ENCODE measurements around the gene SP2.

The SP2 gene

GRCh38 chr17:47895856-47896671, at the start of gene SP2:
TSS of gene SP2 (plus strand) at chr17:47896236. CDS start at chr17:47896287, 51 bp downstream.
- peak; percentile 100 for DNase-seq
- peak; percentile 83 for TF ChIP-seq POLR2A (IDR thresholded peaks at IDR 0.05; ENCODE audit: low read length)
- no peak for TF ChIP-seq GATA1 (IDR thresholded peaks at IDR 0.05; ENCODE audit: low read depth, low read length)

- no peak for TF ChIP-seq POLR2A (IDR thresholded peaks at IDR 0.05; ENCODE audit: low read length)
- no peak for TF ChIP-seq GATA1 (IDR thresholded peaks at IDR 0.05; ENCODE audit: low read depth, low read length)
- no peak for DNase-seq
Measured at GRCh38 chr17:47846716-47847340, 49.2 kb upstream of the SP2 start.

- peak; percentile 28 to 37 for DNase-seq
- TF ChIP-seq POLR2A (IDR thresholded peaks at IDR 0.05; ENCODE audit: low read length): no peak
- TF ChIP-seq GATA1 (IDR thresholded peaks at IDR 0.05; ENCODE audit: low read depth, low read length): no peak
Measured at GRCh38 chr17:47847341-47848197, 48.5 kb upstream of the SP2 start.

- no peak for DNase-seq
- TF ChIP-seq POLR2A (IDR thresholded peaks at IDR 0.05; ENCODE audit: low read length) (no peak), GATA1 (IDR thresholded peaks at IDR 0.05; ENCODE audit: low read depth, low read length) (no peak)
Measured at GRCh38 chr17:47848198-47848513, 47.9 kb upstream of the SP2 start.

- TF ChIP-seq POLR2A (IDR thresholded peaks at IDR 0.05; ENCODE audit: low read length) (no peak), GATA1 (IDR thresholded peaks at IDR 0.05; ENCODE audit: low read depth, low read length) (no peak)
- DNase-seq: no peak
Measured at GRCh38 chr17:47850373-47850691, 45.7 kb upstream of the SP2 start.

- TF ChIP-seq GATA1 (IDR thresholded peaks at IDR 0.05; ENCODE audit: low read depth, low read length) (no peak), POLR2A (IDR thresholded peaks at IDR 0.05; ENCODE audit: low read length) (no peak)
- peak; percentile 27 to 64 for DNase-seq
Measured at GRCh38 chr17:47850692-47851573, 45.1 kb upstream of the SP2 start, which contains the start of gene SP6. TSS of gene SP6 (minus strand) at chr17:47851163. CDS start at chr17:47848429, 2,734 bp downstream.

- DNase-seq: no peak
Measured at GRCh38 chr17:47851764-47852112, 44.3 kb upstream of the SP2 start.

GRCh38 chr17:47852113-47852949, 43.7 kb upstream of the SP2 start:
- TF ChIP-seq GATA1 (IDR thresholded peaks at IDR 0.05; ENCODE audit: low read depth, low read length): no peak
- no peak for TF ChIP-seq POLR2A (IDR thresholded peaks at IDR 0.05; ENCODE audit: low read length)
- no peak for DNase-seq

More at GRCh38 chr17:47851764-47852112, 44.3 kb upstream of the SP2 start:
- no peak for TF ChIP-seq GATA1 (IDR thresholded peaks at IDR 0.05; ENCODE audit: low read depth, low read length)
- TF ChIP-seq POLR2A (IDR thresholded peaks at IDR 0.05; ENCODE audit: low read length): no peak

GRCh38 chr17:47853616-47854015, 42.4 kb upstream of the SP2 start:
- DNase-seq: no peak
- TF ChIP-seq GATA1 (IDR thresholded peaks at IDR 0.05; ENCODE audit: low read depth, low read length): no peak
- TF ChIP-seq POLR2A (IDR thresholded peaks at IDR 0.05; ENCODE audit: low read length): no peak

GRCh38 chr17:47855737-47856136, 40.3 kb upstream of the SP2 start:
- no peak for DNase-seq
- TF ChIP-seq GATA1 (IDR thresholded peaks at IDR 0.05; ENCODE audit: low read depth, low read length) (no peak), POLR2A (IDR thresholded peaks at IDR 0.05; ENCODE audit: low read length) (no peak)

GRCh38 chr17:47856830-47857229, 39.2 kb upstream of the SP2 start:
- no peak for TF ChIP-seq GATA1 (IDR thresholded peaks at IDR 0.05; ENCODE audit: low read depth, low read length)
- TF ChIP-seq POLR2A (IDR thresholded peaks at IDR 0.05; ENCODE audit: low read length): no peak
- DNase-seq: no peak
